ENCODE measurements around the gene MOCS1.

The MOCS1 gene

DNA sequence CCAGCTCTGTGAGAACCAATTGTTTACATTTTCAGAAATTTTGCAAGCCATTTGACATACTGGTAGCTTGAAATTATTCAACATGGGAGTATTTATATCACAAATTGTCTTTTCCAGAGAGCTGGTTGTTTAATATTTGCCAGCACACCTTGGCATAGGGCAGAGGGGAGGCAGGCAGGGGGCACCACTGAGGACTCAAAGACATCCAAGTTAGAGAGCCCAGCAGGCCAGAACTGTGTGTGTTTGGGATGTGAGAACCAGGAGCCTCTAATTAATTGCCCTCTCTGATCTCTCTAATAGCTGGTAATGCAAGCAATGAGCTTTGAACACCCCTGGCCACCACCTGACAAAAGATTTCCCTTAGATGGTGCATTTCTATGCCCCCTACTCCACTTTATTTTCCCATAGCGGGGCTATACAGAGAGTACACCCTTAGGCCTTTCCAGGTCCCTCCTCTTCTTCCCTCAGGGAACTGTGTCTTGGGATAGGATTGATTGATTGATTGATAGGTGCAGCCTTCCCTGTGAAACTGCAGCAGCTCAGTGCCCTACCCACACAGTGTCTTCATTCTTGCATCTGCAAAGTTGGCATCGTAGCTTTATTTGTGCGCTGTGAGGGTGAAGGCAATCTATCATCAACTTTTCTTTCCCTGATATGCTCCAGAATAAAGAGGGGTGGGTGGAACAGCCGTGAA, 29.2 kb downstream of the MOCS1 start:
- Mint-ChIP-seq H3K4me3 (no peak overlapping the region), H3K4me1 (no peaks in the 10 kb centered on the region), H3K9me3 (no peaks in the 10 kb centered on the region), H3K27me3 (no peaks in the 10 kb centered on the region), H3K27ac (peak overlapping the region in 1 of 2 donors; percentile 79)
- no peak for ATAC-seq
- DNase-seq: no peak

DNA sequence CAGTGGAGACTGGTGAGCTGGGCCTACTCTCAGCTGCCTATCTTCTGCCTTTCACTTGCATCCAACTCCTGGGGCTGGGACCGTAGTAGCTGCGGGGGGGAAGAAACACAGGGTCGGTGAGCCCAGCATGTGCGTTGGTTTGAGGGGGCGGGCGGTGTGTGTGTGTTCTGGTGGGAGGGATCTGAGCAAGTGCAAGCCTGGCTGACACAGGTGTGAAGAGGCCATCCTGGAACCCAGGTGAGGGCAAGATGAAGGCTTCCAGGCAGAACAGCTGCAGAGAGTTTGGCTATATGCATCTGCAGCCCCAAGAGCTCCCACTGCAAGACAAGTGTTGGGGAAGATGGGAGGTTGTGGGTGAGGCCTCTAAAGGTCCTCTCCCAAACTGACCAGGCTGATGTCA, 30.6 kb downstream of the MOCS1 start:
- Mint-ChIP-seq H3K9me3 (no peaks in the 10 kb centered on the region), H3K27ac (no peak overlapping the region), H3K4me1 (no peaks in the 10 kb centered on the region), H3K27me3 (peaks cover 7% of the 10 kb centered on the region), H3K4me3 (no peak overlapping the region)
- DNase-seq (no peak), ATAC-seq (no peak)

DNA sequence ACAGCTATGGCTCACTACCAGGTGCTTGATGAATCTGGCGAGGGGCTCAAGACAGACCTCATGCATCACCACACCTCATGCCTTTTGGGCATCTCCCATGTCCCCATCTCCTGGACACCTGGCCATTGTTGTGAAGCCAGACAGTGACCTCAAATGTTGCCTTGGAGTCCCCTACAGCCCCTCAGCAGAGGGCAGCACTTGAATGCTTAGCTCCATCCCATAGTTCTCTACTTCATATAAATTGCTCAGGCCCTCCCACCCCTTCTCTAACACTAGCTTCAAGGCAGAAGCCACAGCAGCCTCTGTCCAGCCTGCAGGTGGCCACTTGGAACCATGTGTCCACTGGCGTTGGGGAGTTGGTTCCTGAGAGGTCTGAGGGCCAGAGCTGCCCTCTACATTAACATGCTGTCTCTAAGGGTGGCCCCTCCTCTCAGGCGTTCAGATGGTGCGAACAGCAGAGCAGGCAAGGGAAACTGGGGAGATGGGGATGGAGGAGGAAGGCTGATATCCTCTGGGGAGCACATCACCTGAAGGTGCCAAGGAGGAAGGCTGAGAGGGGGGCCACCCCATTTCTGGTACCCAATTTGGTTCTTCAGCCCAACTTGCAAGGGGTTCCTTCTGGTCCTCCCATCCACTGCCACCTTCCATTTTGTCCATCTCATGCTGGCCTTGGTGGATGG, 31.3 kb downstream of the MOCS1 start:
- no peak for DNase-seq
- H3K27me3 Mint-ChIP-seq: peaks cover 13% of the 10 kb centered on the region
- H3K4me3 Mint-ChIP-seq: no peak overlapping the region
- H3K4me1 Mint-ChIP-seq: no peaks in the 10 kb centered on the region
- no peak for ATAC-seq
- no peak overlapping the region for H3K27ac Mint-ChIP-seq
- no peaks in the 10 kb centered on the region for H3K9me3 Mint-ChIP-seq

DNA sequence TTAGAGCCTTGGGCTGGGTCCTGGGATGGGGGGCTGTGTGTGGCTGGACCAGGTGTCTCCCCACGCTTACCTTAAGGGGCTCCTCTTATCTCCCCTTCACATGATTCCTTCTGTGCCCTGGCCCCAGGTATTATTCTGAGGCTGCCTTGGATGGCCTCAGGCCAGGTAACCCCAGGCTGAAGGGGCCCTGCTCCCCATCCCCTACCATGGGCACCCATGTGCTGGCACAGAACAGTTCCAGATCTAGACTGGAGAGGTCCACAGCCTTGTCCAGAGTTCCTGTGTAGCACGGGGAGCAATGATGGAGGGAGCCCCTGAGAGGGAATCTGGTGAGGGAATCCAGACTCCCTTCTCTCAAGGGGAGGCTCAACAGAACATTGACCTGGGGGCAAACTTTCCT, 32.1 kb downstream of the MOCS1 start:
- no peak for DNase-seq
- Mint-ChIP-seq H3K9me3 (no peaks in the 10 kb centered on the region), H3K4me1 (no peaks in the 10 kb centered on the region), H3K27ac (no peak overlapping the region), H3K27me3 (peaks cover 21% of the 10 kb centered on the region), H3K4me3 (no peak overlapping the region)
- ATAC-seq: no peak

DNA sequence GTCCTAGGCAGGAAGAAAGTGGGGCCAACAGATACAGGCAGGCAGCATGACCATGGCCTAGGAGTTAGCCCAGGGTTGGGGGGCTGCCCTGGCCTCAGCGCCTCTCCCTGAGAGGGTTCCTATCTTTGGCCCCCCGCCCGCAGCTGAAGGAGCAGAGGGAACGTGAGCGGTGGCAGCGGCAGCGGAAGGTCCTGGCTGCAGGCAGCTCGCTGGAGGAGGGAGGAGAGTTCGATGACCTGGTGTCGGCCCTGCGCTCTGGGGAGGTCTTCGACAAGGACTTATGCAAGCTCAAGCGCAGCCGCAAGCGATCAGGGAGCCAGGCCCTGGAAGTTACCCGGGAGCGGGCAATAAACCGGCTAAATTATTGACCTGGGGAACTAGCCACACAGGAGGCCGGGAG, 32.6 kb downstream of the MOCS1 start:
- no peak for ATAC-seq
- Mint-ChIP-seq H3K27ac (no peak overlapping the region), H3K9me3 (no peaks in the 10 kb centered on the region), H3K4me1 (no peaks in the 10 kb centered on the region), H3K4me3 (no peak overlapping the region), H3K27me3 (peaks cover 23% of the 10 kb centered on the region)
- DNase-seq: no peak

DNA sequence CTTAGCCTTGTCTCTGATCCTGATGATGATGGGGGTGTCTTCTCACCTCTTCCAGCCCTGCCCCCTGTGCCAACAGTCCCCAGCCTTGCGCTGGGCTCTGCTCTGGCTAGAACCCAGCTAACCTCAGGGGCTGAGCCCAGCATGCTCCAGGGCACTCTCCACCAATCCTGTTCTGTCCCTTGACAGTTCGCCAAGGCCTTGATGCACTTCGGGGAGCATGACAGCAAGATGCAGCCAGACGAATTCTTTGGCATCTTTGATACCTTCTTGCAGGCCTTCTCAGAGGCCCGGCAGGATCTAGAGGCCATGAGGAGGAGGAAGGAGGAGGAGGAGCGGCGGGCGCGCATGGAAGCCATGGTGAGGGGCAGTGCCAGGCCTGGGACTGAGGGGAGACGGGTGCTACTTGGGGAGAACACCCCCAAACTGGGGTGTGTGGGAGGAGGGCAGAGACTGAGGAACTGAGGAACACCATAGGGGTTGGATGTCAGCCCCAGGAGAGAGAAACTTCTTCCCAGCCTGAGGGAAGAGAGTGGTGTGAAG, 33.1 kb downstream of the MOCS1 start:
- peaks cover 23% of the 10 kb centered on the region for H3K27me3 Mint-ChIP-seq
- H3K9me3 Mint-ChIP-seq: no peaks in the 10 kb centered on the region
- no peaks in the 10 kb centered on the region for H3K4me1 Mint-ChIP-seq
- no peak overlapping the region for H3K4me3 Mint-ChIP-seq
- DNase-seq (no peak), ATAC-seq (no peak)
- peak overlapping the region in 1 of 2 donors; percentile 85 for H3K27ac Mint-ChIP-seq

DNA sequence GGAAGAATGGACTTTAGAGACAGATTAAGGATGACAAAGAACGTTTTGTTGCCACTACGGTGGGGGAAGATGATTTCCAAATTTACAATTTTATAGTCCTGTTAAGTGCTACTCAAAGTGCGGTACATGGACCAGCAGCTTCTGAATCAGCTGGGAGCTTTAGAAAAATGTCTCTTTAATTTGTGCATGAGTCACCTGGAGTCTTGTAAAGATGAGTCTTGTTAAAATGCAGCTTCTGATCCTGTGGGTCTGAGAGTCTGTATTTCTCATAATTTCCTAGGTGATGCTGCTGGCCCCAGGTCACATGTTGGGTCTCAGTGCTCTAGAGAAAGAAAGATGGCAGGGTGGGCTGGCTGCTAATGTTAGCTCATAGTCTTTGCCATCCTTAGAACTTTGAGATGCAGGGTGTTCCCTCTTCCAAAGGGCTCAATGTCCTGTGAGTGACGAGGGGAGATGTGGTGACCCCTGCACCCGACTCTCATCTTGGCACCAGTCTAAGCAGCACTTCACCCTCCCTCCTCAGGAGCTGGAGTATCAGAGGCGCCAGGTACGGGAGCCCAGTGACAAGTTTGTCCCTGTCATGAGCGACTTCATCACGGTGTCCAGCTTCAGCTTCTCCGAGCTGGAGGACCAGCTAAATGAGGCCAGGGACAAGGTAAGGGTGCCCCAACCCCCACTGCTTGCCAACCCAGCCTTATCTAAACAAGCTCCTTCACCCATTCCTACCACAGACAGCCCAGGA, 34.5 kb downstream of the MOCS1 start:
- H3K4me3 Mint-ChIP-seq: no peak overlapping the region
- H3K27me3 Mint-ChIP-seq: peaks cover 23% of the 10 kb centered on the region
- no peaks in the 10 kb centered on the region for H3K4me1 Mint-ChIP-seq
- H3K27ac Mint-ChIP-seq: no peak overlapping the region
- DNase-seq (no peak), ATAC-seq (no peak)
- no peaks in the 10 kb centered on the region for H3K9me3 Mint-ChIP-seq

DNA sequence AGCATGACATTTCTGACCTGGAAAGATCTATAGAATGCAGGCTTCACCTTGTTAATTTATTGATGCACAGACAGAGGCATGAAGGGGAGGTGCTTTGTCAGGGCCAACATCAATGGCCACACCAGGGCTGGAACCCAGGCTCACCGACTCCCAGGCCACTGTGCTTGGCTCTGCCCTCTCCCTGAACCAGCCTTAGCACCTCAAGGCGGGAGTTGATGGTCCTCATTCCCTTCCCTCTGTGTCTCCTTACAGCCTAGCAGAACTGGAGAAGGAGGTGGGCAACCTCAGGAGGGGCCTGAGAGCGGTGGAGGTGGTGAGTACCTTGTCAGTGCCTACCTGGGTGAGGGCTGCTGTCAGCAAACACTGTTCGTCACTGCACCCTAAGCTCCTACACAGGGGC, 35.6 kb downstream of the MOCS1 start:
- Mint-ChIP-seq H3K27me3 (peaks cover 23% of the 10 kb centered on the region), H3K9me3 (no peaks in the 10 kb centered on the region), H3K4me3 (no peak overlapping the region), H3K4me1 (no peaks in the 10 kb centered on the region), H3K27ac (no peak overlapping the region)
- DNase-seq (no peak), ATAC-seq (no peak)

DNA sequence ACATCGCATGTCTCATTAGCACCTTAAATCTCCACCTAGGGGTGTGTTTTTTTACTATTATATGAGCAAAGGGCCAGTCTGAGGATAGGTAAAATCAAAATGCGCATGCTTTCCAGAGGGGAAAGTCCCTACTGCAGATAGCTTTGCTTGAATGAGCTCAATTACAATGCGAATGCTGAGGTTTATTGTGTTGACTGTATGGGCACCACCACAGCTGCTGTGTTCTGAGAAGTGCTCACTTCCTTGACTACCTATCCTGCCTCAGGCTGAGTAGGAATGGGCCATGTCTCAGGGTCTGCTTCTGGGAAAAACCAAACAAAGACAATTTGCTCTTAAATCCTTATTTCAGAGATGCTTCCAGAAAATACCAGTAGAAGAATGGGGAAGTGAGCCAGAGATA, 36.6 kb downstream of the MOCS1 start:
- Mint-ChIP-seq H3K27me3 (peaks cover 23% of the 10 kb centered on the region), H3K27ac (no peak overlapping the region), H3K4me3 (no peak overlapping the region), H3K9me3 (no peaks in the 10 kb centered on the region), H3K4me1 (no peaks in the 10 kb centered on the region)
- DNase-seq (no peak), ATAC-seq (no peak)

DNA sequence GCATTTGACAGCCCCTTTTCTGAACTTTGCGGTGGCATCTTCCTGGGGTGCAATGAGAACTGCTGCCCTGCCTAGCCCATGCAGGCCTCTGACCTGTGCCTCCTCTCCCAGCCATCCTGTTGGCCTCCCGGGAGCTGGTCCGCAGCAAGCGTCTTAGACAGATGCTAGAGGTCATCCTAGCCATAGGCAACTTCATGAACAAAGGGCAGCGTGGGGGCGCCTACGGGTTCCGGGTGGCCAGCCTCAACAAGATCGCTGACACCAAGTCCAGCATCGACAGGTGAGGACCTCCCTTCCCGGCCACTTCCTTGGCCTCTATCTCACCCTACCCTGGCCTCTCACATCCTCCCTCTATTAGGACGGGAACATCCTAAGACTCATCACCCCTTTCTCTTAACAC, 37.6 kb downstream of the MOCS1 start:
- no peak overlapping the region for H3K27ac Mint-ChIP-seq
- H3K9me3 Mint-ChIP-seq: no peaks in the 10 kb centered on the region
- H3K27me3 Mint-ChIP-seq: peaks cover 23% of the 10 kb centered on the region
- DNase-seq (no peak), ATAC-seq (no peak)
- H3K4me3 Mint-ChIP-seq: no peak overlapping the region
- no peaks in the 10 kb centered on the region for H3K4me1 Mint-ChIP-seq

DNA sequence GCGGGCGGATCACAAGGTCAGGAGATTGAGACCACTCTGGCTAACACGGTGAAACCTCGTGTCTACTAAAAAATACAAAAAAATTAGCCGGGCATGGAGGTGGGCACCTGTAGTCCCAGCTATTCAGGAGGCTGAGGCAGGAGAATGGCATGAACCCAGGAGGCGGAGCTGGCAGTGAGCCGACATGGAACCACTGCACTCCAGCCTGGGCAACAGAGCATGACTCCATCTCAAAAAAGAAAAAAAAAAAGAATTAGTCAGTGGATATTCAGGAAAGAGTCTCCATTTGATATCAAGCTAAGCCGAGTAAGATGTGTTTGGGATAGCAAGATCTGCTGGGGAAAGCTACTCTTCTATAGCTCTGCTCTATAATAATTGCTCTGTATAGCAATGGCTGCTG, 41.0 kb downstream of the MOCS1 start:
- Mint-ChIP-seq H3K9me3 (no peaks in the 10 kb centered on the region), H3K27ac (no peak overlapping the region), H3K4me1 (no peaks in the 10 kb centered on the region), H3K4me3 (no peak overlapping the region), H3K27me3 (peaks cover 24% of the 10 kb centered on the region)
- no peak for ATAC-seq
- DNase-seq: no peak

DNA sequence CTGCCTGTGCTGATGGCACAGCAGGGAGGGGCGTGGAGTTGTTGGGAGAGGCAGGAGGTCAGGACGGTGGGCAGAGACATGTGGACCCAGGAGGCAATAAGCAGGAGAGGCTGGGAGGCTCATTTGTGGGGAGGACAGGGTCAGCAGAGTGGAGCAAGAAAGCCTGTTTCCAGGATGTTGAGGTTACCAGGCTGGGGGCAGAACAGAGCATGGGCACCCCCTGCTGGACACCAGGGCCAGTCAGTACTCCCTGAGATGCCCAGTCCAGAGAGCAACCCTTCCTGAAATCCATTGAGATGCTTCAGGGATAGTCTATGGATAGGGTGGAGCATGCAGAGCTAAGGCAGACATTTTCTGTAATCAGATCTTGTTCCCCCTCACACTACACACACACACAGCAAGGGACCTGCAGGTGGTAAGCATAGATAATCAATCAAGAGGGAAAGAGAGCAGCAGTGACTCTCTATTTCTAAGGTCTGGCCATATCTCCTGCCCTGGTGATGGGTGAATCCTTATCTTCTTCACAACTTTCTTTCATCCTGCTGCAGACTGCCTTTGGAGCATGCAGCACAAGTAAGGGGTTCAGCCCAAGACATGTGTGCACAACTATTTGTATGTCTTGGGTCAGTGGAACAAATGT, 41.7 kb downstream of the MOCS1 start:
- Mint-ChIP-seq H3K4me1 (no peaks in the 10 kb centered on the region), H3K9me3 (no peaks in the 10 kb centered on the region), H3K4me3 (no peak overlapping the region), H3K27ac (no peak overlapping the region), H3K27me3 (peaks cover 20% of the 10 kb centered on the region)
- peak; percentile 62 for ATAC-seq
- peak; percentile 7 to 17 for DNase-seq

DNA sequence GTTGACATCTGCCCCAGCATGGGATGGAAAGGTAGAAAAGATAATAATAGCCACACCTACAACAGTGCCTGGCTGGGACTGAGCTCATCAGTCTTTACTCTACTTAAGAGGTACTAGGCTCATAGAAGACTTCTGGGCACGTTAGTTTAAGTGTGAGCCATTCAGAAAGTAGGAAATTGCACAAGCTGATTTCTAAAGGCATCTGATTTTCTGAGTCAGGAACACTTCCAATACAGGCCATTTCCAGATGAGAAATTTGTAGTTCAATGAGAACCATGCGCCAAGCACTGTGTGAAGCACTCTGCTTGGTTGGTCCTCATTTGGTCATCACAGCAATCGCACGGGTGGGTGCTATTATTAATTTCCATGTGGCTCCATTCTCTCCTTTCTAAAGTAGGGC, 42.3 kb downstream of the MOCS1 start:
- H3K9me3 Mint-ChIP-seq: no peaks in the 10 kb centered on the region
- no peak for DNase-seq
- no peak for ATAC-seq
- H3K27me3 Mint-ChIP-seq: peaks cover 14% of the 10 kb centered on the region
- H3K27ac Mint-ChIP-seq: no peak overlapping the region
- H3K4me1 Mint-ChIP-seq: no peaks in the 10 kb centered on the region
- no peak overlapping the region for H3K4me3 Mint-ChIP-seq

DNA sequence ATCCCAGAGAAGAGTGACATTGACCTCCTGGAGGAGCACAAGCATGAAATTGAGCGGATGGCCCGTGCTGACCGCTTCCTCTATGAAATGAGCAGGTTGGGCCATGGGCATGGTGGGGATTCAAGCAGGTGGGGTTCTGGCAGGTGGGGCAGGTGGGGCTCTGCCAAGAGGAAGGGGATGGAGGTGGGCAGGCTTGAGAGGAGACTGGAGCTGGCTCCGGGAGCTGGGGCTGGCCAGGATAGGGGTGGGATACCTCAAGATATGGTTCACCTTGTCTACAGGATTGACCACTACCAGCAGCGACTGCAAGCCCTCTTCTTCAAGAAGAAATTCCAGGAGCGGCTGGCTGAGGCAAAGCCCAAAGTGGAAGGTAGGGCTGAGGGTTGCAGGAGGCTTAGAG, 42.9 kb downstream of the MOCS1 start:
- DNase-seq: no peak
- peaks cover 13% of the 10 kb centered on the region for H3K27me3 Mint-ChIP-seq
- no peaks in the 10 kb centered on the region for H3K4me1 Mint-ChIP-seq
- H3K4me3 Mint-ChIP-seq: no peak overlapping the region
- no peak for ATAC-seq
- H3K9me3 Mint-ChIP-seq: no peaks in the 10 kb centered on the region
- H3K27ac Mint-ChIP-seq: no peak overlapping the region

DNA sequence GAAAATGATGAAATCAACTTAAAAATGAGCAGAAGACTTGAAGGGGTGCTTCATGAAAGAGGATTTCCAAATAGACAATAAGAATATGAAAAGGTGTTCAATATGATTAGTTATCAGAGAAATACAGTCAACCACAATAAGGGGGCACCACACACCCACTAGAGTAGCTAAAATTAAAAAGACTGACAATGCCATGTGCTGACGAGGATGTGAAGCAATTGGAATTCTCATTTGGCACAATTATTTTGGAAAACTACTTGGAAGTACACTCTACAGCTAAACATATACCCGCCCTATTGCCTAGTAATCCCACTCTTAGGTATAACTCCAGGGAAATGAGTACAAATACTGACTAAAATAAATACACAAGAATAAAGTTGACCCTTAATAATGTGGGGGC, 45.0 kb downstream of the MOCS1 start:
- H3K4me3 Mint-ChIP-seq: no peak overlapping the region
- H3K27me3 Mint-ChIP-seq: peaks cover 13% of the 10 kb centered on the region
- DNase-seq (no peak), ATAC-seq (no peak)
- no peaks in the 10 kb centered on the region for H3K9me3 Mint-ChIP-seq
- no peaks in the 10 kb centered on the region for H3K4me1 Mint-ChIP-seq
- no peak overlapping the region for H3K27ac Mint-ChIP-seq
